Ishikawa (cell line): ENCODE data around the gene SERGEF.

Experiments used
- CEBPB ChIP-seq: IDR thresholded peaks from 2 replicates; pipeline ENCODE4 v1.6.1; 2012
- EP300 ChIP-seq: IDR thresholded peaks from 2 replicates; pipeline ENCODE4 v1.6.1; 2012; ENCODE audit warnings: borderline replicate concordance
- FOXM1 ChIP-seq: IDR thresholded peaks from 2 replicates; pipeline ENCODE4 v1.6.1; 2012; ENCODE audit warnings: low read depth, borderline replicate concordance
- MAX ChIP-seq: IDR thresholded peaks from 2 replicates; pipeline ENCODE4 v1.6.1; 2012
- RAD21 ChIP-seq: IDR thresholded peaks from 2 replicates; pipeline ENCODE4 v1.6.1; 2012; ENCODE audit warnings: low read depth
- REST ChIP-seq: IDR thresholded peaks from 2 replicates; pipeline ENCODE4 v1.6.1; 2012; ENCODE audit warnings: low read depth, mild to moderate bottlenecking
- TAF1 ChIP-seq: IDR thresholded peaks from 2 replicates; pipeline ENCODE4 v1.6.1; 2012; ENCODE audit warnings: low read depth, mild to moderate bottlenecking
- TCF12 ChIP-seq: IDR thresholded peaks from 2 replicates; pipeline ENCODE4 v1.6.1; 2012; ENCODE audit warnings: low read depth
- TEAD4 ChIP-seq: IDR thresholded peaks from 2 replicates; pipeline ENCODE4 v1.6.1; 2012

GRCh38 chr11:17859552-17859951 is 153.3 kb downstream of the SERGEF start:
- TF ChIP-seq TCF12 (no peak), EP300 (no peak), CEBPB (no peak), TEAD4 (no peak), FOXM1 (no peak), REST (no peak), MAX (no peak), TAF1 (no peak), RAD21 (no peak)
